ENCODE measurements around the gene ANP32A.

GRCh38 chr15:68830141-68830785 is 9.6 kb upstream of the ANP32A start:
- TF ChIP-seq POLR2AphosphoS5 (IDR thresholded peaks at IDR 0.05; ENCODE audit: low read depth, low read length) = no peak
- no peak for TF ChIP-seq REST (IDR thresholded peaks at IDR 0.05; ENCODE audit: insufficient read depth in 1 of 2, low read depth in 2 of 2, low read length in 2 of 2)
- no peak for TF ChIP-seq TAF1 (IDR thresholded peaks at IDR 0.05; ENCODE audit: borderline replicate concordance, insufficient read depth, low read length)
- no peak for TF ChIP-seq SIN3A (IDR thresholded peaks at IDR 0.05; ENCODE audit: borderline replicate concordance, insufficient read depth, low read length)
- no peak for TF ChIP-seq FOXP2 (optimal IDR thresholded peaks at IDR 0.05; ENCODE audit: borderline replicate concordance, extremely low read depth, extremely low read length, insufficient read depth)
